MM.1S (cell line): ENCODE results near the gene SRRD.

Experiments
- CTCF ChIP-seq: fragments of 300-600 bp; sonication (generic); IDR thresholded peaks from 2 replicates; pipeline ENCODE4 v1.5.1; 2016; ENCODE audit warnings: antibody characterized with exemption, low read length, mixed read lengths
- EZH2 ChIP-seq: fragments of 300-600 bp; sonication (generic); optimal IDR thresholded peaks from 2 replicates; pipeline ENCODE3; 2017; ENCODE audit warnings: low read depth, mild to moderate bottlenecking, antibody characterized with exemption, low read length, mixed read lengths
- EZH2phosphoT487 ChIP-seq: fragments of 300-600 bp; sonication (generic); IDR thresholded peaks from 2 replicates; pipeline ENCODE4 v1.6.1; 2018; ENCODE audit warnings: antibody characterized with exemption, low read length

- TF ChIP-seq CTCF (no peak), EZH2phosphoT487 (no peak), EZH2 (no peak)
Measured at GRCh38 chr22:26536762-26537134, 53.1 kb downstream of the SRRD start.
